Raji (cell line): ENCODE data around the gene MLLT11.

ENCODE experiments used
- POLR2A ChIP-seq: IDR thresholded peaks from 2 replicates; pipeline ENCODE4 v1.6.1; 2011; ENCODE audit warnings: low read depth, low read length, control low read depth; ENCODE audit not compliant: insufficient read depth

Gene MLLT11

DNA sequence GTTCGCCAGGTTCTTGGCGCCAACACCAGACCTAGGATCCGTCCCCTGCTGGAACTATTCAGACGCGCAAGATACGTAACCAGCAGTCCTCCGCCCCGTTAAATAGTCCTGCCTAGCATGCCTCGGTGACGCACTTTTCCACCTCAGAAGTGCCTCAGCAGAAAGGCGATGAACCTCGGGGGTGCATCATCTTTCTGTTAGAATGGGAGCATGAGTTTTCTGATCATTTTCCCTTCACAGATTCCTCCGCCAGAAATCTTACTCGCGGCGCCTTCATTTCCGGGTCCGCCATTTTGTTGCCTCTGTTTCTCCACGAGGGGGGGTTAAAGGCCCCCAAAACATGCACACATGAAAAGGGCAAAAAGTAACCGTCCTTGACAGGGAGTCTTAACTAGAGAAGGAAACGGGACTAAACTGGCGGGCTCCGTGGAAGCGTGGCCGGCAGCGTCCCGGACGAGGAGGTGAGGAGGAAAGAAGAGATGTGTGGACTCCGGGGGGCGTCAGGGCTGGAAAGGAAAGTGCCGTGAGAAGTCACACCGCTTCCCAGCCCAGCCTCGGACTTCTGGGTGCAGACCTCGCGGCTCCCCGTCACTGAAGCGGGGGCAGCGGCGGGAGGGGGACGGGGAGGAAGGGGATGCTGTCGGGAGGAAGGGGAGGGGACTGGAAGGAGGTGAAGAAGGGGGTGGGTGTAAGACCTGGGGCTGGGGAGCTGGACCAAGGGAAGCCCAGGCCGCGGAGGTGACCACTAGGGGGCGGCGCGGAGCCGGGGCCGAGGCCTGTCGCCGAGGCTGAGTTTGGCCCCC lies 10.5 kb downstream of the MLLT11 start, which contains the start of gene GABPB2:
TSS of gene GABPB2 (plus strand) at position 288 of the 803 bp plus-strand sequence. CDS start 17,429 bp downstream, outside the sequence.
- TF ChIP-seq POLR2A: peak; percentile 55

DNA sequence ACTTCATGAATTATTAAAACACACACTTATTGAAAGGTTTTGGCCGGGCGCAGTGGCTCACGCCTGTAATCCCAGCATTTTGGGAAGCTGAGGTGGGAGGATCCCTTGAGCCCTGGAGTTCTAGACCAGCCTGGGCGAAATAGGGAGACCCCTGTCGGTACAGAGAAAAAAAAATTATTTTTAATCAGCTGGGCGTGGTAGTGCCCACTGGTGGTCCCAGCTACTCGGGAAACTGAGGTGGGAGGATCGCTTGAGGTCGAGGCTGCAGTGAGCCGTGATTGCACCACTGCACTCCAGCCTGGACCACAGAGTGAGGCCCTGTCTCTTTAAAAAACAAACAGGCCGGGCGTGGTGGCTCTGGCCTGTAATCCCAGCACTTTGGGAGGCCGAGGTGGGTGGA lies 12.0 kb downstream of the MLLT11 start:
- TF ChIP-seq POLR2A: no peak

DNA sequence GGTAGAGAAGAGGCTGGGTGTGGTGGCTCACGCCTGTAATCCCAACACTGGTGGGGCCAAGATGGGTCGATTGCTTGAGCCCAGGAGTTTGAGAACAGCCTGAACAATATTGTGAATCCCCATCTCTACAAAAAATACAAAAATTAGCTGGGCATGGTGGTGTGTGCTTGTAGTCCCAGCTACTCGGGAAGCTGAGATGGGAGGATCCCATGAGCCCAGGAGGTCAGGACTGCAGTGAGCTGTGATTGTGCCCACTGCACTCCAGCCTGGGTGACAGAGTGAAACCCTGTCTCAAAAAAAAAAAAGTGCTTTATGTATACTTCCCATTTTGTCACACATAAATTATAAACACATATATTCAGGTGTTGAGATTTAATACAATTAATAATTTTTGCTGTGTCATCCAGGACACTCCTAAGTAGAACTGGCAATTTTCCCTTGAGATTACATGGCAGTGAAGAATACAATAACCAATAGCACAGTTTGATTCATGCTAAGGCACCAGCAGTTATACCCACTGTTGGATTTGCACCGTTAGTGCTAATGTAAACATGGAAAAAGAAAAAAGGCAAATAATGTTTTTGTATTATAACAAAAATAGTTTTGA lies 25.9 kb downstream of the MLLT11 start:
- TF ChIP-seq POLR2A: no peak

DNA sequence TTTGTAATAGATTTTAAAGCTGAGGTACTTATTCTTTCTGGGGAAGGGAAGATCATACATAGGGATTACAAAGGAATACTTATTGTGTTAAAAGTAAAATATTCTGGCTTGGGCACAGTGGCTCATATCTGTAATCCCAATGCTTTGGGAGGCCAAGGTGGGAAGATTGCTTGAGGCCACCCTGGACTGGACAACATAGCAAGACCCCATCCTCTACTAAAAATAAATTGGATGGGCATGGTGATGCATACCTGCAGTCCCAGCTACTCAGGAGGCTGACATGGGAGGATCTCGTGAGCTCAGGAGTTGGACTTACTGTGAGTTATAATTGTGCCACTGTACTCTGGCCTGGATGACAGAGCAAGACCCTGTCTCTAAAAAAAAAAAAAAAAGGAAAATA lies 37.9 kb downstream of the MLLT11 start:
- TF ChIP-seq POLR2A: no peak

DNA sequence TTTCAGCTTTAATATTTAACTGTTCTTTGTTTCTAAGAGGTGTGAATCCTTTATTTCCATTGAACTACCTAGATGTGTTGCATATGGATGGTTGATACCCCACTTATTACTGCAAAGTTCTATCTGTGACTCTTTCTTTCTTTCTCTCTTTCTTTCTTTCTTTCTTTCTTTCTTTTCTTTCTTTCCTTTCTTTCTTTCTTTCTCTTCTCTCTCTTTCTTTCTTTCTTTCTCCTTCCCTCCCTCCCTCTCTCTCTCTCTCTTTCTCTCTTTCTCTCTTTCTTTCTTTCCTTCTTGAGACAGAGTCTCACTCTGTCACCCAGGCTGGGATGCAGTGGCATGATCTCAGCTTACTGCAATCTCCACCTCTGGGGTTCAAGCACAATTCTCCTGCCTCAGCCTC lies 44.4 kb downstream of the MLLT11 start:
- TF ChIP-seq POLR2A: no peak

DNA sequence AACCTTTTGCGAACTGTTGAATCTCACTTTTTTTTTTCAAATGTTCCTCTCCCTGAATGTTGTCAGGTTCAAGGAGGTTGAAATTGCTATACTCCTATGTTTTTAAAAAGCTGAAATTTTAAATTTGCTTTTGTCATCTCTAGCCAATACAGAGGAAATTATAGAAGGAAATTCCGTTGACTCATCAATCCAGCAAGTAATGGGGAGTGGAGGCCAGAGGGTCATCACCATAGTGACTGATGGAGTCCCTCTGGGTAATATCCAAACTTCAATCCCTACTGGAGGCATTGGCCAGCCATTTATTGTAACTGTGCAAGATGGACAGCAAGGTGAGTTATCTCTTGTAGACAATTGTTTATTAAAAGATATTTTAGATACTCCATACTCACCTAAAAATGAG lies 46.7 kb downstream of the MLLT11 start:
- TF ChIP-seq POLR2A: no peak

DNA sequence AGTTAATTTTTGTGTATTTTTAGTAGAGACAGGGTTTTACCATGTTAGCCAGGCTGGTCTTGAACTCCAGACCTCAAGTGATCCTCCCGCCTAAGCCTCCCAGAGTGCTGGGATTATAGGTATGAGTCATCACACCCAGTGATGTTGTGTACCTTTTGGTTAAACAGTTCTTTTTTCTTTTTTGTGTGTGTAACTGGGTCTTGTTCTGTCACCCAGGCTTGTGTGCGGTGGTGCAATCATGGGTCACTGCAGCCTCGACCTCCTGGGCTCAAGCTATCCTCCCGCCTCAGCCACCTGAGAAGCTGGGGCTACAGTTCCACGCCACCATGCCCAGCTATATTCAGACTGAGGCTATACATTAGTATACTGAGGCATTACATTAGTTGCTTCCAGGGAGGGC lies 48.1 kb downstream of the MLLT11 start:
- no peak for TF ChIP-seq POLR2A

DNA sequence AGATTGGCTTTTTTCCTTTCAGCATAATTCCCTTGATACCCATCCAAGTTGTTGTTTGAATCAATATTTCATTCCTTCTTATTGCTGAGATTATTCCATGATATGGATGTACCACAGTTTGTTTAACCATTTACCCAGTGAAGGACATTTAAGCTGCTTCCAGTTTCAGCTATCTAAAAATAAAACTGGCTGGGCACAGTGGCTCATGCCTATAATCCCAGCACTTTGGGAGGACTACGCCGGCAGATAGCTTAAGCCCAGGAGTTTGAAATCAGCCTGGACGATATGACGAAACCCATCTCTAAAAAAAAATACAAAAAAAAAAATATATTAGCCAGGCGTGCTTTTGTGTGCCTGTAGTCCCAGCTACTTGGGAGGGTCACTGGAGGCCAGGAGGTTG lies 53.7 kb downstream of the MLLT11 start:
- TF ChIP-seq POLR2A: no peak
